GM10266 (cell line): ENCODE results near the gene RNF130.

ENCODE experiments used
- DNase-seq: peaks from one replicate; pipeline ENCODE4 v3.0.0; 2012; ENCODE audit errors: extremely low spot score
- TF ChIP-seq, protein P1 (sequence below): IDR thresholded peaks from 2 replicates; pipeline ENCODE4 v1.5.1; 2012; ENCODE audit warnings: mild to moderate bottlenecking, low read depth; ENCODE audit not compliant: control insufficient read depth, insufficient read depth; ENCODE audit errors: missing control alignments

The RNF130 gene

DNA sequence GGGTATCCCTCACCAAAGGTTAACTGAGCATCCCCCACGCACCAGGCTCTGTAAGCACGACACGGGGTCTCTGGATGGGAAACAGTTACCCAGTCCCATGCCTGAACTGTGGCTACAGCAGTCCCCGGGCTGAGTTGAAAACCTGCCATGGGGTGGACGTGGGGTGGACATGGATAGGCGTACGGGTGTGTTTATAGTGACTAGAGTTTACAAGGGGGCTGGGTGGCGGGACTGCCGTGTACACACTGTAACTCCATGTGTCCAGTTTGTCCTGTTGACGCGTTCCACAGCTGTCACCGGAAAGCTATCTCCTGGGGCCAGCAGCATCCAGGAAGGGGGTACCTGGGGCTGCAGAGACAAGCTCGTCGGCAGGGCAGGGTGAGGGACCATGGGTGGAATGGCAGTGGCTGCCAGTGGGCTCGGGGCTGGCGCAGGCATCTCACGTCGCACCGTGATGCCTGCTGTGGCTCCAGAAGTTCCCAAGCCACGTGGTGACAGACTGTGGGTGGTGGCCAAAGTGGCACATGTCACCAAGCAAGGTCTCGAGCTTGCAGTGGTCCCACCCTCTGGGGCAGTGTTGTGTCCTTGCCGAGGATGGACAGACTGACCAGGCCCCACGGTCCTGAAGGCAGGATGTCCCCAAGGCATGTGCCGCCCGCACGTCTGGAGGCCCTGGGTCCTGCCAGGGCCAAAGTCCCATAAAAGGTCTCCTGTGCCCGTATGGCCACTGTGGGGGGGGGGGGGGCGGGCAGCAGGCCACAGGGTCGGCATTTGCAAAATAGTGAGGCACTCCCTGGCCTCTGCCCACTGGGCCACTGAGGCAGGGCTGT lies 29.3 kb upstream of the RNF130 start:
- no peak for DNase-seq
- TF ChIP-seq, protein P1, sequence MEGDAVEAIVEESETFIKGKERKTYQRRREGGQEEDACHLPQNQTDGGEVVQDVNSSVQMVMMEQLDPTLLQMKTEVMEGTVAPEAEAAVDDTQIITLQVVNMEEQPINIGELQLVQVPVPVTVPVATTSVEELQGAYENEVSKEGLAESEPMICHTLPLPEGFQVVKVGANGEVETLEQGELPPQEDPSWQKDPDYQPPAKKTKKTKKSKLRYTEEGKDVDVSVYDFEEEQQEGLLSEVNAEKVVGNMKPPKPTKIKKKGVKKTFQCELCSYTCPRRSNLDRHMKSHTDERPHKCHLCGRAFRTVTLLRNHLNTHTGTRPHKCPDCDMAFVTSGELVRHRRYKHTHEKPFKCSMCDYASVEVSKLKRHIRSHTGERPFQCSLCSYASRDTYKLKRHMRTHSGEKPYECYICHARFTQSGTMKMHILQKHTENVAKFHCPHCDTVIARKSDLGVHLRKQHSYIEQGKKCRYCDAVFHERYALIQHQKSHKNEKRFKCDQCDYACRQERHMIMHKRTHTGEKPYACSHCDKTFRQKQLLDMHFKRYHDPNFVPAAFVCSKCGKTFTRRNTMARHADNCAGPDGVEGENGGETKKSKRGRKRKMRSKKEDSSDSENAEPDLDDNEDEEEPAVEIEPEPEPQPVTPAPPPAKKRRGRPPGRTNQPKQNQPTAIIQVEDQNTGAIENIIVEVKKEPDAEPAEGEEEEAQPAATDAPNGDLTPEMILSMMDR = no peak

DNA sequence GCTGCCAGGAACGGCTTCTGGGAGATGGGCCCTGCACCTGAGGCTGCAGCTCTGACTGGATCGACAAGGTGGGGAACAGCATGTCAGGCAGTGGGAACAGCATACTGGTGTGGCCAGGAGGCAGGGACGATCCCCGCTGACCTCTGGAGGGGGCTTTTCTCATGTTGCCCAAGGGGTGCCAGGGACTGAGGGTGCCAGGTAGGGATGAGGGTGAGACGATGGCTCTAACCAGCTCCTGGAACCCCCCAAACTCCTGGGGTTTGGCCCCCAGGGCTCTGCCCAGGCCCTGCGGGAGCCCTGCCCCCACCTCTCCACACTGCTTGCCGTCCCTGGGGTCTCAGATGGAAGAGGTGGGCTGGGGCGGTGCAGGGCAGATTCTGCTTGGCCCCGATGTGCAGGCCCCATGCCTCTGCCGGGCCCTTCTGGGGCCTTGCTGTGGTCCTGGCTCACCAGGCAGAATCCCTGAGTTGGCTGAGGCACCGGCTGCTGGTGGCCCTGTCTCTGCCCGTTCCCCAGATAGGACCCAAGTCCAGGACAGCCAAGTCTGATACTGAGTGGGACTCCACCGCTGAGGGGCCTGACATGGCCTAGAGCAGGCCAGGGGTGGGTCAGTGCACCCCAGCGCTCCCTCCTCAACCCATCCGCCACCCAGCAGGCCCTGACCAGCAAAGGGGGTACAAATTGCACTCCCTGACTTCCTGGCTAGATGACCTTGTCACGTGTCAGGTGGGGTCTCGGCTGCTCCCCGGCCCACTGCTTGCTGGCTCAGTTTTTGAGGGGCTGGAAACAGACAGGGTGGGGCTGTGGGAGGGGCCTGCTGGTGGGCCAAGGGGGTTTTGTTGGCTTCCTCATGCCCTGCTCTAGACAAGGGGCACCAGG lies 28.4 kb upstream of the RNF130 start:
- DNase-seq = no peak
- TF ChIP-seq, protein P1 = no peak

DNA sequence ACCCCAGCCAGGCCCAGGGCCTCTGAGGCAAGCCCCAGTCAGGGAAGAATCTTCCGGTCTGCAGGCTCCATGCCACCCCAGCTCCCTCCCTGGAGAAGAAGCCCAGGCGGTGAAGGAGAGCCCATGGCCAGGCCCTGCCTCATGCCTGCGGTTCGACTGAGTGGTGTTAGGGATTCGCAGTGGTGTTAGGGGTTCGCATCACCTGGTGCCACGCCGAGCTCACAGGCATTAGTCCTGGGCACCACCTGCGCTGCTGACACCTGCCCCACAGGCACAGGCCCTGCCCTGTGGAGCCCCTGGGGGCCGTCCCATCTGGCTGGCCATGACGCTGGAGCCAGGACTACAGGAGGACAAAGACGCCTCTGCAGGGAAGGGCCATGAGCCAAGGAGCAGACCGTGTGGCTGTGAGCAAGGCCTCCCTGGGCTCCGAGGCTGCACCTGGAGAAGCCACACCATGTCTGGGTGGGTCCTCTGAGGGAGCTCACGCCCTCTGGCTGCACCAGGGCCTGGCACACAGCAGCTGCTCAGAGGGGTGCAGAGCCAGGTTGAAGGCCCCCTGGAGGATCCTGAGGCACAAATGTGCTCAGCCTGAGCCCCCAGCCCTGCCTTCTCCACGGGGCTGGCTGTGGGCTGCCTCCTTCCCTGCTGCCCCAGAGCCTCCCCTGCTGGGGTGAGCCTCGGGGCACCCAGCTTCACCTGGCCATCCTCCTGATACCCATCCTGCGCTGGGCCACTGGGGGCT lies 27.6 kb upstream of the RNF130 start:
- no peak for DNase-seq
- TF ChIP-seq, protein P1 = no peak

DNA sequence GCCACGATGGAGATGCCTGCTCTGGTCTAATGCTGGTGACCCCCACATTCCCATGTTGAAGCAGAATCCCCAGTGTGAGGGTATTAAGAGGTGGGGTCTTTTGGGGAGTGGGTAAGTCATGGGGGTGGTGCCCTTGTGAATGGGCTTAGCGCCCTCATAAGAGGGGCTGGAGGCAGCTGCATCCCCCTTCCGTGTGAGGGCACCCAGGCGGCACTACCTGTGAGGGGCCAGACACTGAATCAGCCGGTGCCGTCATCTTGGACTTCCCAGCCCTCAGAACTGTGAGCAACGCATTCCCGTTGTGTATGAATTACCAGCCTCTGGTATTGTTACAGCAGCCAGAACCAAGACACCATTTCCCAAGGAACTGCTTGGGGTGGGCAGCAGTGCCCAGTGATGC lies 27.0 kb upstream of the RNF130 start:
- TF ChIP-seq, protein P1 = no peak
- DNase-seq = no peak

DNA sequence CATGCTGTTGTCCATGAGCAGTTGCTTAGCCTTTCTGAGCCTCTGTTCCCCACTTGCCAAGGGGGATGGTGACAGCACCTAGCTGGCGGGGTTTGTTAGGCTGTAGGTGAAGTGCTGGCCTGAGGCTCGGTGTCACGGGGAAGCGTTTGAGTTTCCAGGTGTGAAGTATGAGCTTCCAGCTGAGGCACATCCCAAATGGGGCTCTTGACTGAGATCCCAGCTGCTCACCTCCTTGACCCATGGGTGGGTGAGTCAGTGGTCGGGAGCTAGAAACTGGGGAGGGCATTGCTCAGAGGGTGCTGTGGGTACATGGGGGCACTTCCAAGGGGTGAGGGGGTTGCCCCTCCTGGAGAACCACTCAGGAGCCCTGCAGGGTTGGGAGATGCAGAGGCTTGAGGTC lies 26.4 kb upstream of the RNF130 start:
- no peak for DNase-seq
- TF ChIP-seq, protein P1 = no peak

DNA sequence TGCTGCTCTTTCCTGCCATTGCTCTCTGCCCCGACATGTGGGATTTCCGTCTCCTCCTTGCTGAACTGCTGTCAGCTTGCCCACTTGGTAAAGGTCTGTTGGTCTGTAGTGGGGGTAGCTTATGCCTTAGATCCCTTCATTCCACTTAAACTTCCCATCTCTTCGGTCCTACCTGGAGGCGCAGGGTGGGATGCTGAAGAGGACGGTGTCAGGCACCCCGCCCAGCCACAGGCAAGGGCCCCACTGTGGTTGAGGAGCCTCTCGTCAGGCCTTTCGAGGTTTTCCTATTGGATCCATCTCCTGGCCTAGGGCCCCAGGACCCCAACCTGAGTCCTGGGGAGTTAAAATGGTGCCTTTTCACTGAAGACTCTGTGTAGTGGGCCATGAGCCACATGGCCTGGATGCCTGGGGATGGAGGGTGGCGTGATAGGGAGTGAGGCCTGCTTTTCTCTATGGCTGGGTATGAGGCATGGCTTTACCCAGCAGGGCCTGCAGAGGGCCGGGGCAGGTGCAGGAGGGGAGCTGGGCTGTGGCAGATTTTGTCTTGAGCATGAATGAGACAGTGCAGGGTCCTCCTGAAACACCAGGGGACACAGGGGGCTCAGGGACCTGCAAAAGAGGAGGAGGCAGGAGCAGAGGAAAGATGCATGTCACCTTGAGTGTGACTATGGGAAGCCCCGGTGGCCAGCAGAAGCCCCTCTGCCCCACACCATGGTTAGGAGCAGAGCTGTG lies 25.8 kb upstream of the RNF130 start:
- no peak for DNase-seq
- TF ChIP-seq, protein P1 = no peak
